NB4 (cell line): ENCODE measurements around the gene FAM171A1.

Source experiments
- TF ChIP-seq, protein P1 (sequence below): IDR thresholded peaks from one replicate; pipeline ENCODE4 v1.5.1; 2012; ENCODE audit warnings: low read depth, low read length
- TF ChIP-seq, protein P2 (sequence below): IDR thresholded peaks from 2 replicates; pipeline ENCODE4 v1.6.1; 2011; ENCODE audit warnings: low read depth, low read length

DNA sequence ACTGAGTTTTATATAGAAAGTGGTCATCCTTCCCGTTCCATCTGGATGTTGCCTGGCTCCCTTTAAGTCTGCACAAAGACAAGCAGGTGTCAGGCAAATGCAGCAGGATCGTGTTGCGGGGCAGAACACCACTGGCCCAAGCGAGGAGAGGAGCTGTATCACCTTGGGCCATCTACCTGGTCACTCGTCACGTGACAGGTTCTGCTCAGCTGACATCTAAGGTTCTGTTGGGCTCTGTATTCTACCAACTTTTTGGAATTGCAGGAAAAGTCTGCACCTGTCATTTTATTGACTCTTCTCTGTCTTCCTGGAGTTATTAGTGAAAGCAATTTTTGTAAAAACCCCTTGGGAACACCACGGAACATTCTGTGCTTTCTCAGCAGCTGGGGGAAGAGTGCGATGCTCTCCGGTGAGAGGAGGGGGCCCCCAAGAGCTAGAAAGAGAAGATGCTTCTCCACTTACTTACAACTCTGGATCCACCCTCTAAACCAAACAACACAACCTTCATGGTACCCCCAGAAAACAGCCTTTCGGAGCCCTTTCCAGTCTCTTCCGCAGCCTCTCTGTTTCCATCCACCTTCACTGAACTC is 119.2 kb downstream of the FAM171A1 start:
- TF ChIP-seq, protein P1, sequence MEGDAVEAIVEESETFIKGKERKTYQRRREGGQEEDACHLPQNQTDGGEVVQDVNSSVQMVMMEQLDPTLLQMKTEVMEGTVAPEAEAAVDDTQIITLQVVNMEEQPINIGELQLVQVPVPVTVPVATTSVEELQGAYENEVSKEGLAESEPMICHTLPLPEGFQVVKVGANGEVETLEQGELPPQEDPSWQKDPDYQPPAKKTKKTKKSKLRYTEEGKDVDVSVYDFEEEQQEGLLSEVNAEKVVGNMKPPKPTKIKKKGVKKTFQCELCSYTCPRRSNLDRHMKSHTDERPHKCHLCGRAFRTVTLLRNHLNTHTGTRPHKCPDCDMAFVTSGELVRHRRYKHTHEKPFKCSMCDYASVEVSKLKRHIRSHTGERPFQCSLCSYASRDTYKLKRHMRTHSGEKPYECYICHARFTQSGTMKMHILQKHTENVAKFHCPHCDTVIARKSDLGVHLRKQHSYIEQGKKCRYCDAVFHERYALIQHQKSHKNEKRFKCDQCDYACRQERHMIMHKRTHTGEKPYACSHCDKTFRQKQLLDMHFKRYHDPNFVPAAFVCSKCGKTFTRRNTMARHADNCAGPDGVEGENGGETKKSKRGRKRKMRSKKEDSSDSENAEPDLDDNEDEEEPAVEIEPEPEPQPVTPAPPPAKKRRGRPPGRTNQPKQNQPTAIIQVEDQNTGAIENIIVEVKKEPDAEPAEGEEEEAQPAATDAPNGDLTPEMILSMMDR = no peak
- TF ChIP-seq, protein P2, sequence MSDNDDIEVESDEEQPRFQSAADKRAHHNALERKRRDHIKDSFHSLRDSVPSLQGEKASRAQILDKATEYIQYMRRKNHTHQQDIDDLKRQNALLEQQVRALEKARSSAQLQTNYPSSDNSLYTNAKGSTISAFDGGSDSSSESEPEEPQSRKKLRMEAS = no peak
